Measurements from ENCODE around the gene XRCC6. TPM values are rescaled to one million over a fixed set of nuclear protein-coding genes. Genes with fewer than 3 reads are reported as not detected.

Gene XRCC6
- total and polyA plus RNA-seq, 10 donors: 93.6 to 183 (median 152) TPM

- no peak for TF ChIP-seq CTCF (IDR thresholded peaks at IDR 0.05 in 8 of 11, conservative IDR thresholded peaks at IDR 0.05 in 3 of 11)
- TF ChIP-seq POLR2A (IDR thresholded peaks at IDR 0.05): no peak
- no peak for TF ChIP-seq POLR2AphosphoS5 (IDR thresholded peaks at IDR 0.05)
- Histone ChIP-seq H3K27ac (no peak overlapping the region), H3K27me3 (replicated peaks in 1 of 7) (no peaks in the 10 kb centered on the region), H3K4me3 (no peak overlapping the region), H3K36me3 (peaks cover 0 to 54% (median 30%) of the 10 kb centered on the region in 6 donors), H3K9me3 (no peaks in the 10 kb centered on the region), H3K4me1 (no peaks in the 10 kb centered on the region)
- DNase-seq: no peak
- 82 to 88% (median 84%) methylated on average over 17 to 26 of the region's 26 CpGs for WGBS, 5 donors
- intact Hi-C loops (cut with DNase I; ENCODE audit: low total_unique reads): no loop called here
These were observed 46.2 kb upstream of the XRCC6 start for GRCh38 chr22:41574847-41575381.

- Histone ChIP-seq H3K27me3 (replicated peaks in 1 of 7) (no peaks in the 10 kb centered on the region), H3K9me3 (no peaks in the 10 kb centered on the region), H3K27ac (no peak overlapping the region), H3K4me3 (no peak overlapping the region), H3K36me3 (peaks cover 0 to 60% (median 35%) of the 10 kb centered on the region in 6 donors), H3K4me1 (no peaks in the 10 kb centered on the region)
- intact Hi-C loops (cut with DNase I; ENCODE audit: low total_unique reads): no loop called here
- DNase-seq: no peak
- TF ChIP-seq POLR2AphosphoS5 (IDR thresholded peaks at IDR 0.05) (no peak), POLR2A (IDR thresholded peaks at IDR 0.05) (no peak), CTCF (IDR thresholded peaks at IDR 0.05 in 8 of 11, conservative IDR thresholded peaks at IDR 0.05 in 3 of 11) (no peak)
- 86 to 98% (median 94%) methylated on average over 11 to 15 of the region's 15 CpGs for WGBS, 5 donors
These were observed 45.6 kb upstream of the XRCC6 start for GRCh38 chr22:41575533-41575932.

- no peak for DNase-seq
- intact Hi-C loops (cut with DNase I; ENCODE audit: low total_unique reads): no loop called here
- no peaks in the 10 kb centered on the region for H3K27me3 ChIP-seq (replicated peaks in 1 of 7)
- peak in 5 of 11 experiments; percentile 18 to 47 (median 23) for TF ChIP-seq CTCF (IDR thresholded peaks at IDR 0.05 in 8 of 11, conservative IDR thresholded peaks at IDR 0.05 in 3 of 11)
- no peak for TF ChIP-seq POLR2AphosphoS5 (IDR thresholded peaks at IDR 0.05)
- no peak for TF ChIP-seq POLR2A (IDR thresholded peaks at IDR 0.05)
- H3K36me3 ChIP-seq: peaks cover 0 to 73% (median 38%) of the 10 kb centered on the region in 6 donors
- H3K4me3 ChIP-seq: no peak overlapping the region
- no peaks in the 10 kb centered on the region for H3K4me1 ChIP-seq
- WGBS, 5 donors: 70 to 81% (median 76%) methylated on average over 9 of the region's 9 CpGs
- no peaks in the 10 kb centered on the region for H3K9me3 ChIP-seq
- no peak overlapping the region for H3K27ac ChIP-seq
These were observed 44.2 kb upstream of the XRCC6 start for GRCh38 chr22:41576877-41577276.

- H3K4me1 ChIP-seq: no peaks in the 10 kb centered on the region
- no peak for DNase-seq
- H3K36me3 ChIP-seq: peaks cover 0 to 86% (median 50%) of the 10 kb centered on the region in 6 donors
- intact Hi-C loops (cut with DNase I; ENCODE audit: low total_unique reads): no loop called here
- H3K27ac ChIP-seq: no peak overlapping the region
- no peaks in the 10 kb centered on the region for H3K27me3 ChIP-seq (replicated peaks in 1 of 7)
- TF ChIP-seq CTCF (IDR thresholded peaks at IDR 0.05 in 8 of 11, conservative IDR thresholded peaks at IDR 0.05 in 3 of 11) (no peak), POLR2A (IDR thresholded peaks at IDR 0.05) (no peak), POLR2AphosphoS5 (IDR thresholded peaks at IDR 0.05) (no peak)
- H3K9me3 ChIP-seq: no peaks in the 10 kb centered on the region
- 90 to 98% (median 95%) methylated on average over 8 of the region's 8 CpGs for WGBS, 5 donors
- no peak overlapping the region for H3K4me3 ChIP-seq
These were observed 43.0 kb upstream of the XRCC6 start for GRCh38 chr22:41578114-41578513.
